GM19395 (cell line): ENCODE data around the gene COPG2.
"Not testable (repeated sequence)": the region's sequence is repeated elsewhere in the genome, so short reads cannot be mapped to it uniquely, and the experiment has no call there.

Experiments
- ATAC-seq: cut with Tn5 transposase; IDR thresholded peaks from one replicate; pipeline ENCODE4 v1.9.1; 2021; ENCODE audit warnings: mild to moderate bottlenecking, moderate library complexity; ENCODE audit not compliant: unreplicated experiment

The COPG2 gene

DNA sequence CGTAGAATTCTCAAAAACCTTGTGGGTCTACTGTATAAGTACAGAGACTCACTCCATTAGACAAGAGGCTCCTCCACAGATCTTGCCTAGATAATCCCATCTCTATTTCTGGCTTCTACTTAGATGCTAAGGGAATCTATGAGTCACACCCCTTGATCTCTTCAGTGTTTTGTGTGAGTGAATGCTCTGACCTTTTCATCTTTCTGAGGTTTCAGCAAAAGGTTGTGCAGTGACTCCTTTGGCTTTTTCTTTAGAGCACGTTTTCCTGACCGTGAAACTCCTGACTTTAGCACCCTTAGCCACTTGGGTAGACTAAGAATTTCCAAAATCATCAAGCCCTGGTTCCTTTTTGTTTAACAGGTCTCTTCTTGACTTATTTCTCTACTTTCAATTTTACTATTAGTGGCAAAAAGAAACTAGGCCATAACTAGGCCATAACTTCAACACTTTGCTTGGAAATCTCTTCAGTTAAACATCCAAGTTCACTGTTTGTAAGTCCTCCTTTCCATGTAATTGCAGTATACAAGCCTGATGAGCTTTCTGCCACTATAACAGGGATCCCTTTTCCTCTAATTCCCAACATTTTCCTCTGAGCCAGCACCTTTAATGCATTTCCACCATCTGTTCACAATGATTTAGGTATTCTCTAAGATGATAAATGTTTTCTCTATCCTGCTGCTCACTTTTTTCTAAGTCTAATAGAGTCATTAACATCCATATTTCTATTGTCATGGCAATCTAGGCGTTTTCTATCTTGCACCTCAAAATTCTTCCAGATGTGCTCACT lies 19.4 kb downstream of the COPG2 start:
- ATAC-seq, result peak; percentile 53

DNA sequence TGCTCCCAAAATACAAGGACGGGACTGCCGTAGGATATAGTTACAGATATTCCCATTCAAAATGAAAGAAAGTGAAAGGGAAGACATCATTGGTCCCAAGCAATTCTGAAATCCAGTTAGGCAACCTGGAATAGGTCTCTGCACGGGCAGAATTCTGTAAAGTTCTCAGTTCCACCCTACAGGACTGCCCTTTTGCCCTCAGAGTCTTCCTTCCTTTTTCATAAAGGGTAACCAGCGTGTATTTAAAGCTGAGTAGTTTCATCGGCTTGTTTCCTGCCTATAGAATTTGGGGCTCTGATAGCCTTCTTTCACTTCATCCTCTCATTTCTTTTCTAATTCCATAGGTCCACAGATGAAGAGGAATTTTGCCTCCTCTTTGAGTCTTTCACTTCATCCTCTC lies 20.0 kb downstream of the COPG2 start:
- ATAC-seq, result peak; percentile 38

DNA sequence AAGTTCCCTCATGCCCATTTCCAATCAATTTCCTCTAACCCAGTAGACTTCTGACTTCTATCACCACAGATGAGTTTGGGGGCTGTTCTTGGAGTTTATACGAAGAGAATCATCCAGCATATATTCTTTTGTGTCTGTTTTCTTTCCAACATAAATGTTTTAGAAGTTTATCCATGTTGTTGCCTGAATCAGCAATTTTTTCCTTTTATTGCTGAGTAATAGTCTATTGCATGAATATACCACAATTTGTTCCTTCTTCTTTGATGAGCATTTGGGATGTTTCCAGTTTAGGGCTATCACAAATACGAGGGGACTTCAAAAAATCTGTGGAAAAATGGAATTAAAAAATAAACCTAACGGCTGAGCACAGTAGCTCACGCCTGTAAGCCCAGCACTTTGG lies 26.2 kb downstream of the COPG2 start:
- no peak for ATAC-seq

DNA sequence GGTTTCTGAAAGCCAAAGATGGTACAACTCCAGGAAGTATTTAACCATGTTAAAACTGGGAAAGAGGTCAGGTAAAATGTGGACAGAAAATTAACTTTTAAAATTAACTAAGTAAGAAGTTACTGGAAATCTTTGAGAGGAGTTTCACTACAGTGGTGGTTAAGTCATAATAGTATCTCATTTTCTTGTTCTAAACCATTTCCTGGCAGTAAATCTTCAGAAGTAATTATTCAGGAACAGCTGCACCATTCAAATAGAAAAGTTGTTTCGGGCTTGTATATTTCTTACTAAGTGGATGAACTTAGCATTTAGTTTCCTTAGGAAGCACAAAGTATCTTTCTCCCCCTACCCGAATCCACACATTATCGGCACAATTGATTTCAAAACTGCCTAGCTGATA lies 27.1 kb downstream of the COPG2 start:
- ATAC-seq, result no peak

DNA sequence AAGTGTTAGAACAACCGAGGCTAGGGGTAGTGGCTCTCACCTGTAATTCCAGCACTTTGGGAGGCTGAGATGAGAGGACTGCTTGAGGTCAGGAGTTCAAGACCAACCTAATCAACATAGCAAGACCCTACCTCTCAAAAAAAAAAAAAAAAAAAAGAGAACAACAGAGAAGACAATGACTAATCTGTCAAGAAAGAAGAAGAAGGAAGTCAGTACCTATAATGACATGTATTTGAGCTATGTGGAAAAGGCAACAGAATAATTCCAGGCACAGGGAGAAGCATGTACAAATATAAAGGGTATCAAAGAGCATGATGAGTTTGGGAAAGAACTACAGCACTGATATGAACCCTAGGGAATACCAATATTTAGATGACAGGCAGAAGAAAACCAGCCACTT lies 27.5 kb downstream of the COPG2 start:
- no peak for ATAC-seq

DNA sequence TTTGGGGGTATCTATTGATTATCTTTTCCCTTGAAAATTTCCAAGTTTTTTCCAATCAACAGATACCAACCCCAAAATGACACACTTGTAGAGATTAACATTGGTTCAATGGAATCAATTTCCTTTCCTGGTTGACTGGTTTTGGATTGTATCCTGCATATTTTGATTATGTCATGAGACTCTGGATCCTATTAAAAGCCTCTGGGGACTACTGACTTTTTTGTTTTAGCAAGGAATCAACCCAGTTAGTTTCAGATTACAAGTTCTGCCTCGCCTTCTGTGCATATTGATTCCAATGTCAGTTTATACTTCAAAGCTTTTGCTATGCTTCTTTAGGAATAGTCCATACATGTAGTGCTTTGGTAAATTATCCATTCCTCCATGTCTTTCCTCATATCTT lies 29.2 kb downstream of the COPG2 start:
- no peak for ATAC-seq

DNA sequence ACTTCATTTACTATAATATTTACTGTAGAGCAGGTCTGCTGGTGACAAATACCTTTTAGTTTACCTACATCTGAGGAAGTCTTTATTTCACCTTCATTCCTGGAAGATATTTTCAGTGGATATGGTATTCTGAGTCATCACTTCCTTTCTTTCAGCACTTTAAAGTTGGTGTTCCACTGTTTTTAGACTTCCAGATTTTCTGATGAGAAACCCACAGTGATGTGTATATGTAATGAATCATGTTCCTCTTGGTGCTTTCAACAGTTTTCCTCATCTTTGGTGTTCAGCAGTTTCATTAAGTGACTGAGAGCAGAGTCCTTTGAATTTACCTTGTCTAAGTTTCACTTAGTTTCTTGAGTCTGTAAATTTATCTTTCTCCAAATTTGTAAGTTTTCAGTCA lies 36.4 kb downstream of the COPG2 start:
- ATAC-seq, result no peak

DNA sequence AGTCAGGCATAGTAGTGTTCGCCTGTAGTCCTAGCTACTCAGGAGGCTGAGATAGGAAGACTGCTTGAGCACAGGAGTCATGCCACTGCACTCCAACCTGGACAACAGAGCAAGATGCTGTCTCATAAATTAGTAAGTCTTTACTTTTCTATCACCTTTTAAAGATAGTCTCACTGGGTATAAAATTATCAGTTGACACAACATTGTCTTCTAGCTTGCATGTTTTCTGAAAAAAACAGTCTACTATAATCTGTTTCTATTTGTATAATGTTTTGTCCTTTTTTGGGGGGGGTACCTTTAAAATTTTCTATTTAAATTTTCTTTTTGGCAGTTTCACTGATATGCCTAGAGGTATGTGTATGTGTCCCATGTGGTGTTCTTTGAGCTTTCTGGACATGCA lies 39.6 kb downstream of the COPG2 start:
- ATAC-seq, result no peak

DNA sequence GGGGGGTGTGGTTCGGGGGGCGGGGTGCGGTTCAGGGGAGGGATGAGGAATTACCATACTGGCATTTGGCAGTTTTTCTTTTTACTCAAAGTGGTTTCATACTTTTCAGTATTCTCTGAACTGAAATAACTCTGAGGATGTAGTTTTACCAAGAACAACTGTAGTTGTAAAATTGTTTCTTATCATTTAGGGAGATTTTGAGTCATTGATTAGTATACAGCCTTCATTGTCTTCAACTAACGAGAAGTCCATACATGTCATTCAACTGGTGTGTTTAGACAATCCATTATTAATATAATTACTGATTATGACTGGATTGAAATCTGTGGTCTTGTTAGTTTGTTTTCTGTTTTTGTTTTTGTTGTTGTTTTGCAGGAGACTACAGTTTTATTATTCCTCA lies 40.8 kb downstream of the COPG2 start:
- ATAC-seq, result no peak

DNA sequence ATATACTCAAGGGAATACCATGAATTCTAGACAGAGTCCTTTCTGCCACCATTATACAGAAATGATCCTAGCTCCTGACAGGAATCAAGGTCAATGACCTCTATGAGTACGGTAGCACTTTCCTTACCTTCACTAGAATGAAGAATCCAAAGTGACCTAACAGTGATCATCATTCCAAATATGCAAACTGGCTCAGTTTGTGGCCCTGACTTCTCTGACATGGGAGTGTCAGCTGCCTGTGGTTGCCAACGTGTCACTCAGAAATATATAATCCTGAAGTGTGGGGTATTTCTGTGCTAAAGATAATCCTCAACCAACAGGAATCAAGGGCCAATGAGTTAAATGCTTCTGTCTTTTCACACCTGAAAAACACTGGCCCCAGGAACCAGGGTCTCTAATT lies 45.7 kb downstream of the COPG2 start:
- ATAC-seq, result no peak

DNA sequence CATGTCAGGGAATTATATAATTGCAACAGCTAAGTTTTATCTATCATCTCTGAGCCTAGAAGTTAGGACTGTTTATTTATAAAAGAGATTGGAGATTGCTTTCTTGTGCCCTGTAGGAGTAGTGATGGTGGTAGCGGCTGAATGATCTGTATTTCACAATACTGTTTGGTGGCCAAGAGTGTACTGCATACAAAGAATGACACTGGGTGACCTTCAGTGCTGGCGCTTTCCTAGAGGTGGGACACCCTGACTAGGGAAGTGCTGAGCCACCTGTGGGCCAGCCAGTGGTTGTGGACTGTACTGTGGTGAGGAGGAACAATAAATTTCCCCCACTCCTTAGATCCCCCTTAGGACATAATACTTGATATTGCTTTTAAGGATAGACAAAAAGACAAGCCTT lies 53.0 kb downstream of the COPG2 start:
- no peak for ATAC-seq

DNA sequence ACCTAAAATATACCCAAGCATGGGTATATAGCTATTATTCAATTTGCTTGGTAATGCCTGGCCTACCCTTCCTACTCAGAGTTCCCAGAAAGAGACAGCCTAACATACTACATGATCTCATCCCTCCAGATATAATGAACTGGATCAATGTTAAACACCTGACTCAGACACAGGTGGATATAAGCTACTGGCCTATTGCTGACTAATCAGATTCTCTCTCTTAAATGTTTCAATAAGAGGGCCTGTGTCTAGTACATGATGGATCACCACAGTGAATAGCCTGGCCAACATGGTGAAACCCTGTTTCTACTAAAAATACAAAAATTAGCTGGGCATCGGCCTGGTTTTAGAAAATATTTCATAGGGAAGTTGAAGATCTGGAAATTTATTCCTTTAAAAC lies 54.1 kb downstream of the COPG2 start:
- ATAC-seq, result no peak

DNA sequence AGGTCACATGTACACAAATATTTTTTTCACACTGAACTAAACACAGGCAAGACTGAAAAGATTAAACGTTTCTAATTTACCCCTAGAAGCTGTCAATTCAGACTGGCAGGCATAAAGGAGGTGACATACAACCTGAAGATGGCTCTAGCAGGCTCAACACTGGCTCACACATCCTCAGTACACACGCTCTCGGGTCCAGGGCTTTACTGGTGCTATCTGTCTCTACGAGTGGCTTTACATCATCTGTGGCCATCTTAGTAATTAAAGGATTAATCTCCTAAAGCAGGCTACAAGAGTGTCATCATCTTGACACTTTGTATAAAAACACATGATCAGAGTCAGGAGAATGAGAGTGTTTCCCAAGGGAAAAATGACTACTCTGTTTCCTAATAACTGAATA lies 57.3 kb downstream of the COPG2 start:
- no peak for ATAC-seq

DNA sequence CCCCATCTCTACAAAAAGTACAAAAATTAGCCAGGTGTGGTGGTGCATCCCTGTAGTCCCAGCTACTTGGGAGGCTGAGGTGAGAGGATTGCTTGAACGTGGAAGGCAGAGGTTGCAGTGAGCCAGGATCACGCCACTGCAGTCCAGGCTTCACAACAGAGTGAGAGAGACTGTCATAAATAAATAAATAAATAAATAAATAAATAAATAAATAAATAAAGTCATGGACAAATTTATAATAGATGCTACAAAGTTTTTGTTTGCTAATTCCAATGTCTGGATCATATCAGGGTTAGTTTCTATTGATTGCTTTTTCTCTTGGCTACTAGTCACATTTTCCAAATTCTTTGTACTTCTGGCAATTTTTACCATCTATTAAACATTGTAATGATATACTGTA lies 61.5 kb downstream of the COPG2 start:
- ATAC-seq, result not testable (repeated sequence)

DNA sequence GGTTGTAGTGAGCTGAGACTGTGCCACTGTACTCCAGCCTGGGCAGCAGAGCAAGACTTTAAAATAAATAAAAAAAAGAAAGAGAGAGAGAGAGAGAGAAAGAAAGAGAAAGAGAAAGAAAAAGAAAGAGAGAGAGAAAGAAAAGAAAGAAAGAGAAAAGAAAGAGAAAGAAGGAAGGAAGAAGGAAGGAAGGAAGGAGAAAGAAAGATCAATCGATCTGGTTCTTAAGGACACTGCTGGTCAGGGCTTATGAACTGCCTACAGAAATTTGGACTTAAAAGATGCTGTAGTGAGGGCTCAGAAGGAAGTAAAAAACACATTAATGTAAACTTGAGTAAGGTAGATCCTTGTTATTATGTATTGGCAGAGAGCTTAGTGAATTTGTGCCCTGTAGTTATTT lies 62.4 kb downstream of the COPG2 start:
- no peak for ATAC-seq

DNA sequence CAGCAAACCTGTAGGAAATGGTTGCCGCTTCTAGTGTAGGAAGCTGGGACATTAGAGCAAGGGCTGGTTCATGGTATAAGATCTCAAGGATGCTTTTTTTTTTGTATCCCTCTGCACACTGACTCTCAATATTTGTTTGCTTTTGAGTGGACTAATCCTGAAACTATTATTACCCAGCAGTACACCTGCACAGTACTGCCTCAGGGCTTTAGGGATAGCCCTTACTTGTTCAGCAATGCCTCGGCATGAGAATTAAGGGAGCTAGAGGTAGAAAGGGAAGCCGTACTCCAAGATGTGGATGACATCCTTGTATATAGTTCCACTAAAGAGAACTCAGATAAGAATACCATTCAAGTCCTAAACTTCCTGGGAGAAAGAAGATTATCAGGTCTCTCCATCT lies 70.5 kb downstream of the COPG2 start:
- no peak for ATAC-seq

DNA sequence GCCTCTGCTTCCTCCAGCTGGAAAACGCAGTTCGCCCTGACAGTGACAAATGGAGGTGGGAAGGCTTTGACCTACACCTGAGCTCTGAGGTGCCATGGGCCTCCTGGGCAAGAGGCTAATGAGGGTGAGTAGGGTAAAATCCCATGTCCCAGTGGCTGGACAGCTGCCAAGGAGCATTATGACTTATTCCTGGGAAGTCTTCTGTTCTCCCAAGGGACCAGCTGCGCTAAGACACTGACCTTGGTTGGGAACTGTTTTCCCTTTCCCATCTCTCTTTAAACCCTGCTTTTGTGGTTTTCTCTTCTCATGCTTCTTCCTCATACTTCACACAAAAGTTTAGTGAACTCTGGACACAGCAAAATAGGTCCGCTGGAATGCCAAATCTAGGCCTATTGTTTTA lies 72.6 kb downstream of the COPG2 start:
- ATAC-seq, result no peak

DNA sequence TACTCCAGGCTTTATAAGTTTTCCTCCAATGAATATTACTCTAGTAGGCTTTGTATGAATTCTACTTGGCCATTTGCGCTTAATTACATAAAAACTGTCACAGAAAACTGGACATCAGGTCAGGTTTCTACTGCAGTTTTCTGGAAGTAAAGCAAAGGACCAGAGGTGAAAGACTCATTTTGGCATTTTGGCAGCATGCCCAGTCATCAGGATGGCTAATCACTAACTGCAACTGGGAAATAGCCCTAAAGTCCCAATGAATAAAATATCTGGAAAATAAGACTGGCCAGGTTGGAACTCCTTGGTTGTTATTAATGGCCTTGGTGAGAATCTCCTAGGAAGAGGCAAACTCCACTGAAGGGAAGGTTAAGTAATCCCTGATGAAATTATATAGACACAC lies 75.5 kb downstream of the COPG2 start:
- no peak for ATAC-seq

DNA sequence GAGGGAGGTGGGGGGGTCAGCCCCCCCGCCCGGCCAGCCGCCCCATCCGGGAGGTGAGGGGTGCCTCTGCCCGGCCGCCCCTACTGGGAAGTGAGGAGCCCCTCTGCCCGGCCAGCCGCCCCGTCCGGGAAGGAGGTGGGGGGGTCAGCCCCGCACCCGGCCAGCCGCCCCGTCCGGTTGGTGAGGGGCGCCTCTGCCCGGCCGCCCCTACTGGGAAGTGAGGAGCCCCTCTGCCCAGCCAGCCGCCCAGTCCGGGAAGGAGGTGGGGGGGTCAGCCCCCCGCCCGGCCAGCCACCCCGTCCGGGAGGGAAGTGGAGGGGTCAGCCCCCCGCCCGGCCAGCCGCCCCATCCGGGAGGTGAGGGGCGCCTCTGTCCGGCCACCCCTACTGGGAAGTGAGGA lies 77.1 kb downstream of the COPG2 start:
- not testable (repeated sequence) for ATAC-seq

DNA sequence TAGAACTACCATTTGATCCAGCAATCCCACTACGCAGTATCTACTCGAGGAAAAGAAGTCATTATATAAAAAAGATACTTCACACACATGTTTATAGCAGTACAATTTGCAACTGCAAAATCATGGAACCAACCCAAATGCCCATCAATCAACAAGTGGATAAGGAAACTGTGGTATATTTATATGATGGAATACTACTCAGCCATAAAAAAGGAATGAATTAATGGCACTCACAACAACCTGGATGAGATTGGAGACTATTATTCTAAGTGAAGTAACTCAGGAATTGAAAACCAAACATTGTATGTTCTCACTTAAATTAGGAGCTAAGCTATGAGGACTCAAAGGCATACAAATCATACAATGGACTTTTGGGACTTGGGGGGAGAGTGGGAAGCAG lies 82.6 kb downstream of the COPG2 start:
- not testable (repeated sequence) for ATAC-seq

DNA sequence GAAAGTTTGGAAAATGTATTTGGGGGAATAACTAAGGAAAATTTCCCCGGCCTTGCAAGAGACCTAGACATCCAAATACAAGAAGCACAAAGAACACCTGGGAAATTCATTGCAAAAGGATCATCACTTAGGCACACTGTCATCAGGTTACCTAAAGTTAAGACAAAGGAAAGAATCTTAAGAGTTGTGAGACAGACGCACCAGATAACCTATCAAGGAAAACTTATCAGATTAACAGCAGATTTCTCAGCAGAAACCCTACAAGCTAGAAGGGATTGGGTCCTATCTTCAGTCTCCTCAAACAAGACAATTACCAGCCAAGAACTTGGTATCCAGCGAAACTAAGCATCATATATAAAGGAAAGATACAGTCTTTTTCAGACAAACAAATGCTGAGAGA lies 93.4 kb downstream of the COPG2 start:
- ATAC-seq, result not testable (repeated sequence)

DNA sequence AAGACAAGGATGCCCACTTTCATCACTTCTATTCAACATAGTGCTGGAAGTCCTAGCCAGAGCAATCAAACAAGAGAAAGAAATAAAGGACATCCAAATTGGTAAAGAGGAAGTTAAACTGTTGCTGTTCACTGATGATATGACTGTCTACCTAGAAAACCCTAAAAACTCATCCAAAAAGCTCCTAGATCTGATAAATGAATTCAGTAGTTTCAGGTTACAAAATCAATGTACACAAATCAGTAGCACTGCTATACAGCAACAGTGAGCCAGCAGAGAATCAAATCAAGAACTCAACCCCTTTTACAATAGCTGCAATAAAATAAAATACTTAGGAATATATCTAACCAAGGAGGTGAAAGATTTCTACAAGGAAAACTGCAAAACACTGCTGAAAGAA lies 98.4 kb downstream of the COPG2 start:
- ATAC-seq, result not testable (repeated sequence)

DNA sequence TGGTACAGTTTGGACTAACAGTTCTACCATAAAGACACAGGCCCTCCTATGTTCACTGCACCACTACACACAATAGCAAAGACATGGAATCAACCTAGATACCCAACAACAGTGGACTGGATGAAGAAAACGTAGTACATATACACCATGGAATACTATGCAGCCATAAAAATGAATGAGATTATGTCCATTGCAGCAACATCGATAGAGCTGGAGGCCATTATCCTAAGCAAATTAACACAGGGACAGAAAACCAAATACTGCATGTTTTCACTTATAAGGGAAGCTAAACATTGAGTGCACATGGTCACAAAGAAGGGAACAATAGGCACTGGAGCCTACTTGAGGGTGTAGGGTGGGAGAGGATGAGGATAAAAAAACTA lies 101.7 kb downstream of the COPG2 start:
- no peak for ATAC-seq
